T-helper 9 cell (primary cell): ENCODE results near the gene LDLRAP1.

Experiments
- DNase-seq: peaks from one replicate; pipeline ENCODE4 v3.0.0-alpha.2; 2020

Gene LDLRAP1

GRCh38 chr1:25544243-25544764 is 898 bp downstream of the LDLRAP1 start:
- DNase-seq, result no peak

- no peak for DNase-seq
Measured at GRCh38 chr1:25544819-25545218, 1.4 kb downstream of the LDLRAP1 start.

- DNase-seq, result no peak
Measured at GRCh38 chr1:25545767-25546166, 2.4 kb downstream of the LDLRAP1 start.

GRCh38 chr1:25546193-25546592 is 2.8 kb downstream of the LDLRAP1 start:
- DNase-seq, result no peak

- DNase-seq, result no peak
Measured at GRCh38 chr1:25548601-25549000, 5.2 kb downstream of the LDLRAP1 start.

GRCh38 chr1:25549273-25550154 is 6.1 kb downstream of the LDLRAP1 start:
- DNase-seq, result peak; percentile 69

- no peak for DNase-seq
Measured at GRCh38 chr1:25550155-25550506, 6.7 kb downstream of the LDLRAP1 start.

- DNase-seq, result no peak
Measured at GRCh38 chr1:25550683-25551310, 7.4 kb downstream of the LDLRAP1 start.

GRCh38 chr1:25553749-25554429 is 10.5 kb downstream of the LDLRAP1 start:
- no peak for DNase-seq

- no peak for DNase-seq
Measured at GRCh38 chr1:25554430-25554780, 11.0 kb downstream of the LDLRAP1 start.

- no peak for DNase-seq
Measured at GRCh38 chr1:25554886-25555752, 11.7 kb downstream of the LDLRAP1 start.

GRCh38 chr1:25555753-25556092 is 12.3 kb downstream of the LDLRAP1 start:
- no peak for DNase-seq

- no peak for DNase-seq
Measured at GRCh38 chr1:25556132-25556670, 12.8 kb downstream of the LDLRAP1 start.

GRCh38 chr1:25556791-25557476 is 13.5 kb downstream of the LDLRAP1 start:
- no peak for DNase-seq

- DNase-seq, result no peak
Measured at GRCh38 chr1:25557543-25557942, 14.1 kb downstream of the LDLRAP1 start.

GRCh38 chr1:25559031-25559430 is 15.6 kb downstream of the LDLRAP1 start:
- DNase-seq, result no peak

GRCh38 chr1:25560001-25560400 is 16.6 kb downstream of the LDLRAP1 start:
- DNase-seq, result no peak

GRCh38 chr1:25560788-25561187 is 17.4 kb downstream of the LDLRAP1 start:
- DNase-seq, result no peak

GRCh38 chr1:25561421-25562100 is 18.2 kb downstream of the LDLRAP1 start:
- no peak for DNase-seq

- DNase-seq, result peak; percentile 71
Measured at GRCh38 chr1:25562101-25562927, 18.9 kb downstream of the LDLRAP1 start.
